ENCODE measurements around the gene KCNAB2. TPM values are rescaled to one million over a fixed set of nuclear protein-coding genes. Genes with fewer than 3 reads are reported as not detected.

KCNAB2 gene
- total RNA-seq, 1 donor: 5.8 TPM

DNA sequence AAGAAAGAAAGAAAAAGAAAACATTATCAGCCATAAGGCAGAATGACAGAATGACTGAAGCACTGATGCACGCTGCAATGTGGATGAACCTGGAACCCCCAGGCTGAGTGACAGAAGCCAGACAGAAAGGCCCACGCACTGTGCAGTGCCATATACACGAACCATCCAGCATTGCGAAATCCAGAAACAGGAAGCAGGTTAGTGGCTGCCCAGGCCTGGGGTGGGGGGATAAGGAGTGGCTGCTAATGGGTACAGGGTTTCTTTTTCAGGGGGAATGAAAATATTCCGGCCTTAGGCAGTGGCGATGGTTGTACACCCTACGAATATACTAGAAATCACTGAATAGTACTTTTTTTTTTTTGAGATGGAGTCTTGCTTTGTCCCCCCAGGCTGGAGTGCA is 77.4 kb downstream of the KCNAB2 start:
- peak; percentile 86 for DNase-seq (ENCODE audit: insufficient read length, low spot score, missing footprints)
- no peak overlapping the region for H3K27ac ChIP-seq (ENCODE audit: low read depth, low read length)
- TF ChIP-seq CTCF (IDR thresholded peaks at IDR 0.05; ENCODE audit: extremely low read depth, low read depth, low read length): no peak

GRCh38 chr1:6123816-6124215 is 78.1 kb downstream of the KCNAB2 start:
- Histone ChIP-seq H3K27ac (ENCODE audit: low read depth, low read length) (no peak overlapping the region), H3K4me1 (ENCODE audit: insufficient read depth, low read length) (no peaks in the 10 kb centered on the region), H3K9me3 (ENCODE audit: low read depth, low read length) (no peaks in the 10 kb centered on the region), H3K27me3 (ENCODE audit: insufficient read depth, low read length) (no peaks in the 10 kb centered on the region), H2AFZ (ENCODE audit: low read length) (no peak overlapping the region), H3K4me2 (ENCODE audit: insufficient read depth, low read length) (no peak overlapping the region), H3K36me3 (ENCODE audit: insufficient read depth, low read length) (no peaks in the 10 kb centered on the region), H3K4me3 (ENCODE audit: insufficient read depth, low read length) (no peak overlapping the region), H3K79me2 (ENCODE audit: insufficient read depth, low read length) (no peaks in the 10 kb centered on the region), H4K20me1 (ENCODE audit: insufficient read depth, low read length) (no peaks in the 10 kb centered on the region)
- DNase-seq (ENCODE audit: insufficient read length, low spot score, missing footprints): no peak
- TF ChIP-seq CTCF (IDR thresholded peaks at IDR 0.05; ENCODE audit: extremely low read depth, low read depth, low read length): no peak

More for the DNA sequence above, 77.4 kb downstream of the KCNAB2 start:
- H3K4me1 ChIP-seq (ENCODE audit: insufficient read depth, low read length): no peaks in the 10 kb centered on the region
- H3K4me2 ChIP-seq (ENCODE audit: insufficient read depth, low read length): no peak overlapping the region
- H2AFZ ChIP-seq (ENCODE audit: low read length): no peak overlapping the region
- no peaks in the 10 kb centered on the region for H3K9me3 ChIP-seq (ENCODE audit: low read depth, low read length)
- H3K4me3 ChIP-seq (ENCODE audit: insufficient read depth, low read length): no peak overlapping the region
- no peaks in the 10 kb centered on the region for H3K36me3 ChIP-seq (ENCODE audit: insufficient read depth, low read length)
- no peaks in the 10 kb centered on the region for H3K79me2 ChIP-seq (ENCODE audit: insufficient read depth, low read length)
- H3K27me3 ChIP-seq (ENCODE audit: insufficient read depth, low read length): no peaks in the 10 kb centered on the region
- H4K20me1 ChIP-seq (ENCODE audit: insufficient read depth, low read length): no peaks in the 10 kb centered on the region

GRCh38 chr1:6124341-6124740 is 78.7 kb downstream of the KCNAB2 start:
- H2AFZ ChIP-seq (ENCODE audit: low read length): no peak overlapping the region
- H3K4me3 ChIP-seq (ENCODE audit: insufficient read depth, low read length): no peak overlapping the region
- no peaks in the 10 kb centered on the region for H4K20me1 ChIP-seq (ENCODE audit: insufficient read depth, low read length)
- no peak for TF ChIP-seq CTCF (IDR thresholded peaks at IDR 0.05; ENCODE audit: extremely low read depth, low read depth, low read length)
- no peak for DNase-seq (ENCODE audit: insufficient read length, low spot score, missing footprints)
- H3K4me1 ChIP-seq (ENCODE audit: insufficient read depth, low read length): no peaks in the 10 kb centered on the region
- H3K27me3 ChIP-seq (ENCODE audit: insufficient read depth, low read length): no peaks in the 10 kb centered on the region
- H3K79me2 ChIP-seq (ENCODE audit: insufficient read depth, low read length): no peaks in the 10 kb centered on the region
- no peak overlapping the region for H3K4me2 ChIP-seq (ENCODE audit: insufficient read depth, low read length)
- no peaks in the 10 kb centered on the region for H3K36me3 ChIP-seq (ENCODE audit: insufficient read depth, low read length)
- H3K9me3 ChIP-seq (ENCODE audit: low read depth, low read length): no peaks in the 10 kb centered on the region
- no peak overlapping the region for H3K27ac ChIP-seq (ENCODE audit: low read depth, low read length)

DNA sequence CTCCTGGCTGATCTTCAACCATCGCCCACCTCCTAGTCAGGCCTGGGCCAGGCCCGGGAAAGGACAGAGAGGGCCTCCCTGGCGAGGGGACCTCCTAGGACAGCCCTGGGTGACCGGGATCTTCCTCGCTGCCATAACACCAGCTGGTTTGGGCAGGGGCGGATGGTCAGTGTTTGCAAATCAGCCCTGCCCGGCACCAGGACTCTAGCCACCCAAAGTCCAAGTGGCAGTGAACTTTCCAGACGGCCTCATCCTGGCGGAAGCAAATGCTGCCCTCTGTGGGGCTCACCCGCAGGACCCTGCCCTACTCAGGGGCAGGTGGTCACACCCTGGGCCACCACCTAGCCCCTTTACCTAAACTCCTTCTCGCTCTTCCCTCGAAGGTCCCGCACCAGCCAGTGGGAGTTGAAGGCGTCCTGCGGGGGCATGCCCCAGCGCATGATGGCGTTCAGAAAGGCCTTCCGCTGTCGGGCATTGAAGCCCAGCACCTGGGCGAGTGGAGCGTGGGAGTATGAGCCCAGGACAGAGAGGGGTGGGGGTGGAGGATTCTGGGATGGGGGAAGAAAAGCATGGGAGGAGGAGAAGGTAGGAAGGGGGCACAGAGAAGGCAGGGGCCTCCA is 79.2 kb downstream of the KCNAB2 start:
- H3K4me1 ChIP-seq (ENCODE audit: insufficient read depth, low read length): no peaks in the 10 kb centered on the region
- H4K20me1 ChIP-seq (ENCODE audit: insufficient read depth, low read length): no peaks in the 10 kb centered on the region
- no peak for TF ChIP-seq CTCF (IDR thresholded peaks at IDR 0.05; ENCODE audit: extremely low read depth, low read depth, low read length)
- H3K27ac ChIP-seq (ENCODE audit: low read depth, low read length): no peak overlapping the region
- no peak for DNase-seq (ENCODE audit: insufficient read length, low spot score, missing footprints)
- no peaks in the 10 kb centered on the region for H3K9me3 ChIP-seq (ENCODE audit: low read depth, low read length)
- no peaks in the 10 kb centered on the region for H3K36me3 ChIP-seq (ENCODE audit: insufficient read depth, low read length)
- no peak overlapping the region for H2AFZ ChIP-seq (ENCODE audit: low read length)
- H3K27me3 ChIP-seq (ENCODE audit: insufficient read depth, low read length): no peaks in the 10 kb centered on the region
- no peaks in the 10 kb centered on the region for H3K79me2 ChIP-seq (ENCODE audit: insufficient read depth, low read length)
- no peak overlapping the region for H3K4me3 ChIP-seq (ENCODE audit: insufficient read depth, low read length)
- no peak overlapping the region for H3K4me2 ChIP-seq (ENCODE audit: insufficient read depth, low read length)

Measured in osteoblast (primary cell).